COR-L47 (cell line): ENCODE results near the gene MTPN.
A peak's percentile ranks its signal among the peaks of the same experiment; 100 is the strongest.

Source experiments
- DNase-seq: peaks from one replicate; lab custom pipeline; 2025; lab: John Stamatoyannopoulos, UW

MTPN gene

DNA sequence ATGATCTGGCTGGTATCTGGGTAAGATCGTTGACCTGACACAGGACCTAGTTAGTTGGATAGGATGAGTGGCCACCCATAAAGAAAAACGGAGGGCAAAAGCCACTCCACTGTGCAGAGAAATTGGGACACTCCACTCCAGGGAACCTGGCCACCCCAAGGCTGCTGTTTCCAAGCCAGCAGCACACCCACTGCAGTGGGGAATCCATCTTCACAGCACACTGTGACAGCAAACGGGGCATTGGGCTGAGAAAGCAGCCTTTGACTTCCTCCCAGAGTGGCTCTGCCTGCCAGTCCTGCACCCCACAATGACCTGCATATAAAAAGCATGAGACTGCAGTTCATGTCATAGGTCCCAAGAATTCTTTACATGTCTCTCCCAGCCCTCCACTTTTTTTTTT, 52.9 kb downstream of the MTPN start:
- no peak for DNase-seq

- no peak for DNase-seq
Observed at GRCh38 chr7:135922263-135922662, 54.9 kb downstream of the MTPN start.

DNA sequence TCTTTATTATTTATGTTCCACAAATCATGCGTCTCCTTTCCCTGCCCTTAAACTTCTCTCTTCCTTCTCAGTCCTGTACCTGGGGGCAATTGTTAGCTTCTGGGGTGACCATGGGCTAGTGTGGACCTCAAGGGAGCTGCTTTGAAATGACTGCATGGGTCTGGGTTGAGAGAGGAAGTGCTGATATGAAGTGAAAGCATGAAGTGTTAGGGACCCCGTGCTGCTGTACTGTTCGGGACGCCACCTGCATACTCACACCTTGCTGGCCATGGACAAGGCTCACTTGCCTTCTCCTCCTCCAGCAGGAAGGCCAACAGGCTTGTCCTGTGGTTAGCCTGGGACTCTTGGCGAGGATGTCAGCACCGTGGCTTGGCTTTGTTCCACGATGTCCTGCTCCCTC, 56.7 kb downstream of the MTPN start:
- no peak for DNase-seq

DNA sequence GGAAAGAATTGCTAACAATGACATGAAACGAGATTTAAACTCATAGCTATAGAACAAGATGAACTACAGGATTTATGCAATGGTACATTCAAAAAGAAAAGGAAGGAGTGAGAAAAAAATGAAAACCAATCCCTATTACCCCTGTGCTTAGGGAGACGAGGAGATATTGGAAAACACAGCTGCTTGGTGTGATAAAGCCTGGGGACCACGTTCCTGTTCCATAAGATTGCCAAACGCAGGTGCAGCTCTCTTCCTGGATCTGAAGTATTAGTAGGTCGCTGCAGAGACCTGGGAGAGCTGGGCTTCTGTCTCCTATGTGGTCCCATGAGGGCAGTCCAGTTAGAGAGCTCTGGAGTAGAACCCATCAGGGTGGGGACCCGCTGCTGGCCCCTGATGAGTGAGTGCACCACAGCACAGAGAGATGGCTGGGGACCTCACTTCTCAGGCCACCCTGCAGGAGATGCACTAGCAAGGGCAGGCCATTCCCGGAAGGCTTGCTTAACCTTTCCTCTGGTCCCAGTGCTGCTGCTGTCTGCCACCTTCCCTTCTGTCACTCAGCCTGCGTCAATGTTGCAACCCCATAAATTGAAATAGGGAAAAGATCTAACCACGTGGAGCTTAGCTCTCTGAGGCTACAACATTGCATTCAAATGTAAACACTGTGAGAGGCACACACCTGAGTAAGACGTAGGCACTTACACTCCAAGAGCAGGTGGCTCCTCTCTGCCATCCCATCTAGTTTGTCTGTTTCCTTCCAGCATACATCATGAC, 57.9 kb downstream of the MTPN start:
- DNase-seq, result no peak

DNA sequence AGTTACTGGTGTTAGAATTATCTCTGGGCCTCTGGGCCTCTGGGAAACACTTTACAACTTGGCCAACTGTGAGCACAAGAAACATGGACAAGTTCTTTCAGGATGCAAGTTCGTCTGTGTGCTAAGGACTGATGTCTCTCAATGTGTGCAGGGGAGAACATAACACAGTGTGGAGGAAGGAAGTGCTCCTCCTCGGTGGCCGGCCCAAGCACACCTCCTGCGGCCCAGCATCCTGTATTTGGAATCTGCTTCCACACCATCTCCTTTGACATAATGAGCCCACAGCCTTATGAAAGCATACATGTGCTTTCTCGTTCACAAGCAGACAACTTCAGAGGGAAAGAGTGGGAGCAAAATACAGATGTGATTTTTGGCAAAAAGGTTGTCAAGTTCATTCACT, 59.0 kb downstream of the MTPN start:
- DNase-seq, result no peak

DNA sequence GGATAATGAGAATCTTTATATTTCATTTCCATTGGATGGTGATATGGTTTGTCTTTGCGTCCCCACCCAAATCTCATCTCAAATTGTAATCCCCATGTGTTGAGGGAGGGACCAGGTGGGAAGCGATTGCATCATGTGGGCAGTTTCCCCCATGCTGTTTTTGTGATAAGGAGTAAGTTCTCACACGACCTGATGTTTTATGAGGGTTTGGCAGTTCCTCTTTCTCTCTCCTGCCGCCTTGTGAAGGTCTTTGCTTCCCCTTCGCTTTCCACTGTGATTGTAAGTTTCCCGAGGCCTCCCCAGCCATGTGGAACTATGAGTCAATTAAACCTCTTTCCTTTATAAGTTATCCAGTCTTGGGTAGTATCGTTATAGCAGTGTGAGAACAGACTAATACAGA, 59.4 kb downstream of the MTPN start:
- DNase-seq, result no peak

- peak; percentile 45 for DNase-seq
Observed at GRCh38 chr7:135914346-135914745, 62.8 kb downstream of the MTPN start.

GRCh38 chr7:135913404-135913803, 63.8 kb downstream of the MTPN start:
- no peak for DNase-seq

DNA sequence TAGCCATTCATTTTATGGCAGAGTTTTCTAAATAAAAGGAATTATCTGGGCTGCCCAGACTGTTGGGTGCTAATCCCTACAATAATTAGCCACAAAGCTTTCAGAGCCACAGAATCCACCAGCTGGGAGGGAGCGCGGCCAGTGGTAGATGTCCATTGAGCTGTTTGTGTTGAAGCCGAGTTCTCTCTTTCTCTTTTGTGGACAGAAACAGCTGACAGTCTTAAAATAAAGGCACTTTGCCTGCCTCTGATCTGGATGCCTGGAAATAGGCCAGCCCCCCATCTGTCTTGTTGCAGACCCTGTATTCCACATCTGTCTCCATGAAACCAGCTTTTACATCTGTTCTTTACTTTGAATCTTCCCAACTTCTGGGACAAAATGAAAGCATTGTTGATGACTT, 66.1 kb downstream of the MTPN start:
- DNase-seq, result no peak

GRCh38 chr7:135910393-135911036, 66.6 kb downstream of the MTPN start:
- DNase-seq, result no peak

GRCh38 chr7:135905858-135906257, 71.3 kb downstream of the MTPN start:
- no peak for DNase-seq

- no peak for DNase-seq
Observed at GRCh38 chr7:135905355-135905754, 71.8 kb downstream of the MTPN start.

DNA sequence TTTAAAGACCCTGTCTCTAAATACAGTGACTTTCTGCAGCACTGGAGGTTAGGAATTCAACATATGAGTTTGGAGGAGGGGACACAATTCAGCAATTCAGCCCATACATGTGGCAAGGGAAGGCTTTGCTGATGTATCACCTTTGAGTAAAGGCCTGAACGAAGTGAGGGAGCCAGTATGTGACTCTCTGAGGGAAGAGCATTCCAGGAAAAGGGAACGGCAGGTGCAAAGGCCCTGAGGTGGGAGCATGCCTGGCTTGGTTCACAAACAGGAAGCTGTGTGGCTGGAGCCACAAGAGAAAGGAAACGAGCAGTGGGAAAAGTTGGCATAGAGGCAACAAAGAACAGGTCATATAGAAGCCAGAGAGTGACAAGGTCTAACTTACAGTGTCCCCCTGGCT, 72.9 kb downstream of the MTPN start:
- DNase-seq, result no peak

- DNase-seq, result no peak
Observed at GRCh38 chr7:135901585-135902540, 75.3 kb downstream of the MTPN start.

- no peak for DNase-seq
Observed at GRCh38 chr7:135900065-135900546, 77.1 kb downstream of the MTPN start.

DNA sequence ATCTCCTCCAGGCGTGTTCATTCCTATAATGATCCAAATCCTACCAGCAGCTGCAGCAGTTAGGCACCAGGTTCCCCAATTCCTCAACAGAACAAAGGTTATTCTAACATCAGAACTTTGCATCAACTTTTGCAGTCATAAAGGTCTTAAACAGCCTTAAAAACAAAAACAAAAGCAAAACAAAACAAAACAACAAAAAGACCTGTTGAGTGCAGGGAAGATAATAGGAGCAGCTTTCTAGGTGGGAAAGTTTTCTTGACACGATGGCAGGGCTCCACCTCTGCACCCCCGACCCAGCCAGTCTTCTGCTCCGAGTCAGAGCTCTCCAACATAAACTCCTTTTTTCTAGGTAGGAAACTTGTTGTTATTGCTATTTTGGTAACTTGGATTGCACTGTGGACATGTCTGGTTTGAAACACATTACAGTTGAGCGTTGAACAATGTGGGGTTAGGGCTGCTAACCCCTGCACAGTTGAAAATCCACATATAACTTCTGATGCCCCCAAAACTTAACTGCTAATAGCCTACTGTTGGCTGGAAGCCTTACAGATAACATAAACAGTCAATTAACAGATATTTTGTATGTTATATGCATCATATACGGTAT, 77.6 kb downstream of the MTPN start:
- DNase-seq, result no peak

GRCh38 chr7:135898226-135898625, 78.9 kb downstream of the MTPN start:
- no peak for DNase-seq

GRCh38 chr7:135894816-135895215, 82.3 kb downstream of the MTPN start:
- no peak for DNase-seq

DNA sequence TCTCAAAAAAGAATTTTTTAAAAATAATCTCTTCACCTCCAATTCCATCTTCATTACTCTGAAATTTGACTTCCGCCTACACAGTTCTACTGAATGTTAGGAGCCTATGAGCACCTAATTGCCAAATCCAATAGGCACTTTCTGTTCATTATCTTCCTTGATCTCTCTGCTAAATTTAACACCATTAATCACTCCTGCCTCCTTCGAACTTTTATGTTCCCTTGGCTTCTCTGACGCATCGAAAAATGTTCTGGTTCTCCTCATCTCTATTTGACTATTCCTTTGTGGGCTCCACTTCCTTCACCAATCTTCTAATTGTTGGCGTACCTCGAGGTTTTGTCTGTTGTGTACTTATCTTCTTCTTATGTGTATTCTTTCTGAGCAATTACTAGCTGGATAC, 87.3 kb downstream of the MTPN start:
- no peak for DNase-seq

DNA sequence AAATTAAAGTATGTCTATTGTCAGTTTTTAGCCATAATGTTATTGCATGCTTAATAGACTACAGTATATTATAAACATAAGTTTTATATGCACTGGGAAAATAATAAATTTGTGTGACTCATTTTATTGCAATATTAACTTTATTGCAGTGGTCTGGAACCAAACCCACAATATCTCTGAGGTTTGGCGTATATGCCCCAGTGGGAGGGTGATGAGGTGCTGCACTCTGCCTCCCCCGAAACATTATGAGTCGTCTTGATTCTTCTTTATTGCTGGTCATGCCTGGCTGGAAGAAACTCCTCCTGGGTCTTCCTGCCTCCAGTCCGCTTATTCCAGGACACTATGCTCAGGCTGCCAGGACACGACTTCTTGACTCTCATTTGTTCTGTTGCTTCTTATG, 88.4 kb downstream of the MTPN start:
- DNase-seq, result no peak

DNA sequence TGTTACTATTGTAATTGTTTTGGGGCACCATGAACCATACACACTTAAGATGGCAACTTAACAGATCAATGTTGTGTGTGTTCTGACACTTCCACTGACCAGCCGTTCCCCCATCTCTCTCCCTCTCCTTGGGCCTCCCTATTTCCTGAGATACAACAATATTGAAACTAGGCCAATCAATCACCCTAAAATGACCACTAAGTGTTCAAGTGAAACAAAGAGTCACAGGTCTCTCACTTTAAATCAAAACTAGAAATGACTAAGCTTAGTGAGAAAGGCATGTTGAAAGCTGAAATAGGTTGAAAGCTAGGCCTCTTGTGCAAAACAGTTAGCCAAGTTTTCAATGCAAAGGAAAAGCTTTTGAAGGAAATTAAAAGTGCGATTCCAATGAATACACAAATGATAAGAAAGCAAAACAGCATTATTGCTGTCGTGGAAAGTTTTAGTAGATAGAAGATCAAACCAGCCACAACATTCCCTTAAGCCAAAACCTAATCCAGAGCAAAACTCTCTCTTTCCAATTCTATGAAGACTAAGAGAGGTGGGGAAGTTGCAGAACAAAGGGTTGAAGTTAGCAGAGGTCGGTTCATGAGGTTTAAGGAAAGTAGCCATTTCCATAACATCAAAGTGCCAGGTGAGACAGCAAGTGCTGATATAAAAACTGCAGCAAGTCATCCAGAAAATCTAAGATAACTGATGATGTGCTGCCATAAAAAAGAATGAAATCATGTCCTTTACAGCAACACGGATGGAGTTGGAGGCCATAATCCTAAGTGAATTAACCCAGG, 90.6 kb downstream of the MTPN start:
- DNase-seq, result no peak
